22Rv1 (cell line): Measurements from ENCODE around the gene GALNT16.

ENCODE experiments used
- CTCF ChIP-seq: fragments of 450-650 bp; IDR thresholded peaks from 2 replicates; pipeline ENCODE4 v1.5.1; 2017; ENCODE audit warnings: mild to moderate bottlenecking
- ZFX ChIP-seq: fragments of 450-650 bp; IDR thresholded peaks from 2 replicates; pipeline ENCODE4 v1.6.1; 2017; ENCODE audit warnings: antibody characterized with exemption, borderline replicate concordance

GRCh38 chr14:69328765-69329164 lies 68.8 kb downstream of the GALNT16 start:
- no peak for TF ChIP-seq CTCF
- TF ChIP-seq ZFX = no peak
